Osteoblast (primary cell): Measurements from ENCODE around the gene DNAJC6. TPM values are rescaled to one million over a fixed set of nuclear protein-coding genes. Genes with fewer than 3 reads are reported as not detected.

Source experiments
- DNase-seq: peaks from one replicate; pipeline ENCODE4 v3.0.0; 2011; ENCODE audit warnings: low spot score, mixed read lengths; ENCODE audit not compliant: insufficient read length; ENCODE audit errors: missing footprints
- H2AFZ ChIP-seq: 2 replicates; pipeline ENCODE4 v1.6.0; 2011; ENCODE audit warnings: mild to moderate bottlenecking, low read length
- H3K27ac ChIP-seq: 2 replicates; pipeline ENCODE4 v1.5.1; 2011; ENCODE audit warnings: mild to moderate bottlenecking, low read depth, low read length, moderate library complexity
- H3K27me3 ChIP-seq: 2 replicates; pipeline ENCODE4 v1.6.0; 2012; ENCODE audit warnings: mild to moderate bottlenecking, control low read depth, inconsistent platforms, low read length, moderate library complexity; ENCODE audit not compliant: insufficient read depth
- H3K36me3 ChIP-seq: 2 replicates; pipeline ENCODE4 v1.5.1; 2011; ENCODE audit warnings: mild to moderate bottlenecking, low read length, control low read depth, moderate library complexity; ENCODE audit not compliant: insufficient read depth
- H3K4me1 ChIP-seq: 2 replicates; pipeline ENCODE4 v1.5.1; 2011; ENCODE audit warnings: mild to moderate bottlenecking, low read length, control low read depth, moderate library complexity; ENCODE audit not compliant: insufficient read depth
- H3K4me2 ChIP-seq: 2 replicates; pipeline ENCODE4 v1.6.0; 2011; ENCODE audit warnings: mild to moderate bottlenecking, low read length; ENCODE audit not compliant: insufficient read depth
- H3K4me3 ChIP-seq: fragments of 200-600 bp; sonication (generic); 3 replicates; pipeline ENCODE4 v1.5.1; 2012; ENCODE audit warnings: mild to moderate bottlenecking, low read length, inconsistent platforms; ENCODE audit not compliant: insufficient read depth
- H3K79me2 ChIP-seq: 2 replicates; pipeline ENCODE4 v1.6.0; 2012; ENCODE audit warnings: mild to moderate bottlenecking, low read length, control low read depth, inconsistent platforms; ENCODE audit not compliant: insufficient read depth
- H3K9me3 ChIP-seq: 2 replicates; pipeline ENCODE4 v1.5.1; 2011; ENCODE audit warnings: low read depth, low read length, control low read depth
- H4K20me1 ChIP-seq: 2 replicates; pipeline ENCODE4 v1.6.0; 2012; ENCODE audit warnings: mild to moderate bottlenecking, low read length, control low read depth; ENCODE audit not compliant: insufficient read depth
- CTCF ChIP-seq: IDR thresholded peaks from 2 replicates; pipeline ENCODE4 v1.5.1; 2011; ENCODE audit warnings: mild to moderate bottlenecking, low read depth, low read length, moderate library complexity; ENCODE audit errors: extremely low read depth
- total RNA-seq: library from RNA; depleted of rRNA; stranded (reverse); fragments of >200 nt; gene quantifications from 2 replicates; pipeline ENCODE4 v1.2.3, GENCODE V29; 2012

DNAJC6 gene
- total RNA-seq, 1 donor = 10.5 TPM

- Histone ChIP-seq H3K4me1 (no peaks in the 10 kb centered on the region), H3K36me3 (no peaks in the 10 kb centered on the region), H3K27me3 (no peaks in the 10 kb centered on the region), H3K79me2 (no peaks in the 10 kb centered on the region), H3K4me2 (no peak overlapping the region), H3K27ac (no peak overlapping the region), H4K20me1 (no peaks in the 10 kb centered on the region), H3K4me3 (no peak overlapping the region), H2AFZ (no peak overlapping the region), H3K9me3 (no peaks in the 10 kb centered on the region)
- DNase-seq = no peak
- no peak for TF ChIP-seq CTCF
These were observed 77.1 kb downstream of the DNAJC6 start for GRCh38 chr1:65386439-65386838.

- Histone ChIP-seq H3K4me3 (no peak overlapping the region), H3K4me1 (no peaks in the 10 kb centered on the region), H3K4me2 (no peak overlapping the region), H4K20me1 (no peaks in the 10 kb centered on the region), H3K9me3 (no peaks in the 10 kb centered on the region), H3K27me3 (no peaks in the 10 kb centered on the region), H2AFZ (no peak overlapping the region), H3K79me2 (no peaks in the 10 kb centered on the region), H3K27ac (no peak overlapping the region), H3K36me3 (no peaks in the 10 kb centered on the region)
- DNase-seq = no peak
- no peak for TF ChIP-seq CTCF
These were observed 78.5 kb downstream of the DNAJC6 start for GRCh38 chr1:65387821-65388220.

GRCh38 chr1:65388908-65389695, 79.8 kb downstream of the DNAJC6 start:
- Histone ChIP-seq H3K27me3 (no peaks in the 10 kb centered on the region), H3K36me3 (no peaks in the 10 kb centered on the region), H3K4me3 (no peak overlapping the region), H3K4me1 (peaks cover 10% of the 10 kb centered on the region), H3K27ac (no peak overlapping the region), H2AFZ (no peak overlapping the region), H3K9me3 (no peaks in the 10 kb centered on the region), H4K20me1 (no peaks in the 10 kb centered on the region), H3K4me2 (no peak overlapping the region), H3K79me2 (no peaks in the 10 kb centered on the region)
- no peak for DNase-seq
- no peak for TF ChIP-seq CTCF

- TF ChIP-seq CTCF = no peak
- no peak overlapping the region for H3K27ac ChIP-seq
- no peak overlapping the region for H2AFZ ChIP-seq
- DNase-seq = no peak
- H3K27me3 ChIP-seq = no peaks in the 10 kb centered on the region
- H3K4me1 ChIP-seq = peaks cover 15% of the 10 kb centered on the region
- no peaks in the 10 kb centered on the region for H3K36me3 ChIP-seq
- H4K20me1 ChIP-seq = no peaks in the 10 kb centered on the region
- no peak overlapping the region for H3K4me3 ChIP-seq
- no peaks in the 10 kb centered on the region for H3K79me2 ChIP-seq
- no peak overlapping the region for H3K4me2 ChIP-seq
- no peaks in the 10 kb centered on the region for H3K9me3 ChIP-seq
These were observed 83.2 kb downstream of the DNAJC6 start for GRCh38 chr1:65392497-65392896.
